ENCODE measurements around the gene TMEM273.

The TMEM273 gene

DNA sequence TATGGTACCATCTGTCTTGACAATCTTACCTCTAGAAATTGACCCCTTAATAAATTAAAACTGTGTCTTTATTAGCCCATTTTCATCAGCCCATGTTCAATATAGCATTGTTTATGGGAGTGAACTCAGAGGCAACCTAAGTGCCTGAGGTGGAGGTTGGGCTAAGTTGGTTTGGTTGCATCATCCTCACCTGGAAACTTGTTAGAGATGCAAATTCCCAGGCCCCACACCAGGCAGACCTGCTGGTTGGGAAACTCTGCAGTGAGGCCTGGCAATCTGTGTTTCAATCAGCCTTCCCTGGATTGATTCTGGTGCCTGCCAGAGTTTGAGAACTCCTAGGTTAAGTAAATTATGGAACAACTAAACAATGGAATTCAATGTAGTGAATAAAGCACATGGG is 44.9 kb downstream of the TMEM273 start:
- Mint-ChIP-seq H3K27me3 (ENCODE audit: low read depth, poor library complexity) (peaks cover 9% of the 10 kb centered on the region), H3K4me3 (no peak overlapping the region), H3K9me3 (peaks cover 17% of the 10 kb centered on the region), H3K4me1 (peaks cover 15% of the 10 kb centered on the region), H3K36me3 (ENCODE audit: low read depth) (peaks cover 2% of the 10 kb centered on the region), H3K27ac (no peak overlapping the region)
- TF ChIP-seq, protein P1, sequence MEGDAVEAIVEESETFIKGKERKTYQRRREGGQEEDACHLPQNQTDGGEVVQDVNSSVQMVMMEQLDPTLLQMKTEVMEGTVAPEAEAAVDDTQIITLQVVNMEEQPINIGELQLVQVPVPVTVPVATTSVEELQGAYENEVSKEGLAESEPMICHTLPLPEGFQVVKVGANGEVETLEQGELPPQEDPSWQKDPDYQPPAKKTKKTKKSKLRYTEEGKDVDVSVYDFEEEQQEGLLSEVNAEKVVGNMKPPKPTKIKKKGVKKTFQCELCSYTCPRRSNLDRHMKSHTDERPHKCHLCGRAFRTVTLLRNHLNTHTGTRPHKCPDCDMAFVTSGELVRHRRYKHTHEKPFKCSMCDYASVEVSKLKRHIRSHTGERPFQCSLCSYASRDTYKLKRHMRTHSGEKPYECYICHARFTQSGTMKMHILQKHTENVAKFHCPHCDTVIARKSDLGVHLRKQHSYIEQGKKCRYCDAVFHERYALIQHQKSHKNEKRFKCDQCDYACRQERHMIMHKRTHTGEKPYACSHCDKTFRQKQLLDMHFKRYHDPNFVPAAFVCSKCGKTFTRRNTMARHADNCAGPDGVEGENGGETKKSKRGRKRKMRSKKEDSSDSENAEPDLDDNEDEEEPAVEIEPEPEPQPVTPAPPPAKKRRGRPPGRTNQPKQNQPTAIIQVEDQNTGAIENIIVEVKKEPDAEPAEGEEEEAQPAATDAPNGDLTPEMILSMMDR (IDR thresholded peaks at IDR 0.05): no peak
- no peak for DNase-seq

DNA sequence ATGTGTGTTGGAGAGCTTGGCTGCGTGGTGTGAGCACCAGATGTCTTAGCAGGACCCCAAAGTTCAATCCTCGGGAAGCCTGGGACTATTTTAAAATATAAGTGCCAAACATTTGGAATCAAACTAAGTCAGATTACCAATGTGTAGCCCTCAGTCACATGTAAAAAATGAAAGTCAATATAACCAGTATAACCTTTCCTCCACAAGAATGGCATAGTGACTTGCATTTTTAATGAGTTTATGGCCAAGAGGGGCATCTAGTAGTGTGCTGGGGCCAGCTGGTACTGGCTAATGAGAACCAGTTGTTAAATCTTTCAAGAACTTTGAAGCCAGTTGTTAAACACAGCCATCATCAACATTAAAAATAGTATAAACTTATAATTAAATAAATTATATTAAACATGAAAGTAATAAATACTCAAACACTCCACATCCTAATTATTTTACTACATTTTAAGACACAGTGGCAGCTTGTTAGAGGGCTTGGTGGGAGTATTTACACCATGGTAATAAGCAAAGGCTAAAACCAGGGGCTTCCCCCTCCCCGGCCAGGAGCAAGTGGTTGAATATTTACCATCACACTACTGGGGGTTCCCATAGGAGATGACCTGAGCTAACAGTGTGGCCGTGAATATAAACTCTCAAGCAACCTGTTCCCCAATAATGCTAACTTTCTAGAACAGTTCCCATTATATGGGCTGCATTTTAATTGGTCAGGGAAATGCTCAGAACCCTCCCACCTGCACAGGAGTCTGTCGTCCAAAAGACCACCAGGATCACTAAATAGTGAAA is 46.5 kb downstream of the TMEM273 start:
- peaks cover 12% of the 10 kb centered on the region for H3K9me3 Mint-ChIP-seq

DNA sequence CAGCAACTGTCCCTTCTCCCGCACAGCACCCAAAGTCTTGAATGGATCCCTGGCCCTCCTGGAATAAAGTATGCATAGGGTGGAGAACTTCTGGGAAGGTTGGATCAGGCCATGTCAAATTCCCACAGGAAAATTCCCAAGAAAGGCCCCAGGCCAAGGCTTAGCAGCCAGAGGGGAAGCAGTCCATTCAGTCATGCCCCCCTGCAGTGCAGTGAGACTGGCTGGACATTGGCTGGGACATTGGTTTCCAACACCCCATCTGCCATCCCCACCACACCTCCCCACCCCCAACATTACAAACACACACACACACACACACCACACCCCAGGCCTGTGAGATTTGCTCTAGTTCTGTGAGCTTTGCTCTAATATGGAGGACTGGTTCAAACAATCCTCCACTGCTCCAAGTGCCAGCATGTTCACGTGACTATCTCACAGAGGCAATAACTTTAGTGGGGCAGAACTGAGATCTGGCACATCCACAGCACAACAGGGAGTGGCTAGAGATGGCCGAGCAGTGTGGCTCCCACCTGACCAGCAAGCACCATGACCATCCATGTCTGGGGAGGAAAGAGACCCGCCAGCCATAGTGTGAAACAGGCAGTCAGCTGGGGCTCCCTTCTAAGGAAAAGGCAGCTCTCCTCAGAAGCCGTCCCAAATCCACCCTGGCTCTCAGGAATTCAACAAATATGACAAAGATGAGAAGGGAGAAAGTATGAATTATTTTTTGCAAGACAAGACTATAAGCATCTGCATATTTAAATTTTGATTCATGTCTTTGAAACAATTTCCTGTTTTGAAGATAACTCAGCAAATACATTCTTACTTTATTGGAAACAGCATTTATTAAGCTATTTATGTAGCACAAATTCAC is 47.6 kb downstream of the TMEM273 start:
- H3K4me3 Mint-ChIP-seq: no peak overlapping the region
- no peak for DNase-seq
- H3K27ac Mint-ChIP-seq: peak overlapping the region; percentile 50
- peaks cover 25% of the 10 kb centered on the region for H3K4me1 Mint-ChIP-seq
- peaks cover 9% of the 10 kb centered on the region for H3K27me3 Mint-ChIP-seq (ENCODE audit: low read depth, poor library complexity)
- peaks cover 14% of the 10 kb centered on the region for H3K9me3 Mint-ChIP-seq
- TF ChIP-seq, protein P1 (IDR thresholded peaks at IDR 0.05): no peak
- H3K36me3 Mint-ChIP-seq (ENCODE audit: low read depth): no peaks in the 10 kb centered on the region

More for the DNA sequence above, 46.5 kb downstream of the TMEM273 start:
- Mint-ChIP-seq H3K4me3 (no peak overlapping the region), H3K36me3 (ENCODE audit: low read depth) (no peaks in the 10 kb centered on the region), H3K27me3 (ENCODE audit: low read depth, poor library complexity) (peaks cover 9% of the 10 kb centered on the region), H3K27ac (no peak overlapping the region), H3K4me1 (peaks cover 18% of the 10 kb centered on the region)
- DNase-seq: no peak
- TF ChIP-seq, protein P1 (IDR thresholded peaks at IDR 0.05): no peak

DNA sequence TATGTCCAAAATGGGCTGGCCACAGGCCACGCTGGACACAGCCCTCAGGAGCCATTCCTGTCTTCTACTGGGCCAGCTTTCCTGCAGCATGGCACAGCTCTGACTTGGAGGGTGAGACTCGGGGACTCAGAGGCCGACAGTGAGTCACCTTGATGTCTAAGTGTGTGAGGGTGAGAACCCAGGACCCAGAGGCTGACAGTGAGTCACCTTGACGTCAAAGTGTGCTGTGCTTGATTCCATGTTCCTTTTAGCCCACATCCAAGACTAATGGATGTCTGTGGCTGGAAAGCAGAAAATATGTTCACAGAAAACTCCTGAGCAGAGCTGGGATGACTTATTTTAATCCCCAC is 48.4 kb downstream of the TMEM273 start:
- H3K4me3 Mint-ChIP-seq: no peak overlapping the region
- TF ChIP-seq, protein P1 (IDR thresholded peaks at IDR 0.05): no peak
- H3K9me3 Mint-ChIP-seq: peaks cover 14% of the 10 kb centered on the region
- H3K4me1 Mint-ChIP-seq: peaks cover 32% of the 10 kb centered on the region
- no peaks in the 10 kb centered on the region for H3K36me3 Mint-ChIP-seq (ENCODE audit: low read depth)
- DNase-seq: no peak
- H3K27me3 Mint-ChIP-seq (ENCODE audit: low read depth, poor library complexity): peaks cover 9% of the 10 kb centered on the region
- H3K27ac Mint-ChIP-seq: no peak overlapping the region

DNA sequence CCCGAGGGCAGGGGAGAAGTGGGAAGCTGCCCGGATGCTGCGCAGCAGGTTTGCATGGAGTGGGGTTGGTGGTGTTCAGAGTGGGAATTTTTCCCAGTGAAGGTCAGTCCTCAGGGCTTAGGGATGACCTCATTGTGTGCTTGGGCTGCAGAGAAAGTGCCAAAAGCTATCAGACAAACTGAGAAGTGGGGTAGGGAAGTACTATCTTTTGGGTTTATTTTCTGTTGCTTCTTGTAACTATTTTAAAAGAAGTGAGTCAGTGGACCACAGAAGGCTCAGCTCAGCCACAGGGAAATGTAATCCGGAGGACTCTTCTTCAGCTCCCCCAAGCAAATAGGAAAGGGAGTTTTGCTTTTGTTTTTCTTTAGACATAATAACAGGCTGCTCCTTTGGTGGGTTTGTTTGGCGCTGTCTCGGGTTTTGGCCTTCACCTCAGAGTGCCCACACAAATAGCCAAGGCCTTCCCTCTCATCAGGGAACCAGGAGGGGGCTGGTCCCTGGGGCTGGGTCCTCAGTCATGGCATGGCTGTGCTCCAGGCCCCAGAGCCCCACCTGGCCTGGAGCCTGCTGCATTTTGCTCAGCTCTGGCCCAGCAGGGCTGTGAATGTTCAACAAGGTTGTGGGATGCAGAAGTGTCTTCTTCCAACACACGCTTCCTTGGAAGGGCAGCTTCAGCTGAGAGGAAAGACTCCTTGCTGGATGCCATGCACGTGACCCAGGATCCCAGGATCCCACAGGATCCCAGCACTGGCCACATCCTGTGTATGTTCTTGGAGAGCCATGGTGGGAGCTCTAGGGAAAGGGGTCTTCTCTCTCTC is 49.0 kb downstream of the TMEM273 start:
- no peak overlapping the region for H3K4me3 Mint-ChIP-seq
- no peak for DNase-seq
- no peaks in the 10 kb centered on the region for H3K36me3 Mint-ChIP-seq (ENCODE audit: low read depth)
- TF ChIP-seq, protein P1 (IDR thresholded peaks at IDR 0.05): no peak
- no peak overlapping the region for H3K27ac Mint-ChIP-seq
- peaks cover 14% of the 10 kb centered on the region for H3K9me3 Mint-ChIP-seq
- peaks cover 38% of the 10 kb centered on the region for H3K4me1 Mint-ChIP-seq
- H3K27me3 Mint-ChIP-seq (ENCODE audit: low read depth, poor library complexity): peaks cover 9% of the 10 kb centered on the region

Measured in nephron progenitor cell (in vitro differentiated cells).